Thoracic aorta endothelial cell (primary cell): ENCODE measurements around the gene IFNL1. TPM values are rescaled to one million over a fixed set of nuclear protein-coding genes. Genes with fewer than 3 reads are reported as not detected.

Source experiments
- small RNA-seq: library from RNA; depleted of rRNA; stranded (forward); fragments of <200 nt; gene quantifications from one replicate; pipeline ENCODE3, GENCODE V24; 2012
- total RNA-seq: library from RNA; depleted of rRNA; stranded (reverse); fragments of >200 nt; gene quantifications from 2 replicates; pipeline ENCODE4 v1.2.3, GENCODE V29; 2012

The IFNL1 gene
- not detected in 2 replicates for total RNA-seq

DNA sequence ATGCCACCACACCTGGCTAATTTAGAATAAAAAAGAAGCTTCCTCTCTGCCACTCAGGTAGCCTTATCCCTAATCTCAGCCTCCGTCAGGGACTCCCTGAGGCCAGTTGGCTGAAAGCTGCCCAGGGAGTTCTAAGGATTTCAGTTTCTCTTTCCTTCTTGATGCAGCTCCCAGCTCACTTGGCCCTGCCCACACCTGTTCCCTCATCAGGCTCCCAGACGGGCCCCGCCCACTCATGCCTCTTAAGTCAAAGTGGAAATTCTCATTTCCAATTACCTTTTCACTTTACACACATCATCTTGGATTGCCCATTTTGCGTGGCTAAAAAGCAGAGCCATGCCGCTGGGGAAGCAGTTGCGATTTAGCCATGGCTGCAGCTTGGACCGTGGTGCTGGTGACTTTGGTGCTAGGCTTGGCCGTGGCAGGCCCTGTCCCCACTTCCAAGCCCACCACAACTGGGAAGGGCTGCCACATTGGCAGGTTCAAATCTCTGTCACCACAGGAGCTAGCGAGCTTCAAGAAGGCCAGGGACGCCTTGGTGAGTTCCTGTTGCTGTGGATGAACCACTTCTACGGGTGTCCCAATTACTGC, at the start of gene IFNL1:
TSS of gene IFNL1 (plus strand) at position 353 of the 591 bp plus-strand sequence. CDS start at position 368, 15 bp downstream.

DNA sequence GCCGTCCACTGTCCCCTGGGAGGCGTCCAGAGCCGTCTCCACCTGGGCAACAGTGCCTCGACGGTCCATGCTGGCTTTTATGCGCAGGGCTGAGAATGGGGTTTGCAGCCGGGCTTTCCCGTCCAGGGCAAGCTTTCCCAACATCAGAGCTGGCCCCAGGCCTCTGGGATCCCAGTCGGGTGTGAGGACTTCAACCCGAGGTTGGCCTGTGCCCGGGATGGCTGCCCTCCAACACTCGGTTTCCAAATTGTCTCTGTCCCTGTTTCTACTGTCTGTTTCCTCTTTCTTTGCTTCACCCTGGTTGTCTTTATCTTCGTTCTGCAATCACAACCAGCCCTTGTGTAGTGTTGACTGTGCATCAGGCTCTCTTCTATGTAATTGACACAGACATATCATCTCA, 47.4 kb upstream of the IFNL1 start, which contains the start of gene IFNL4:
TSS of gene IFNL4 (minus strand) at position 51 of the 400 bp plus-strand sequence.

DNA sequence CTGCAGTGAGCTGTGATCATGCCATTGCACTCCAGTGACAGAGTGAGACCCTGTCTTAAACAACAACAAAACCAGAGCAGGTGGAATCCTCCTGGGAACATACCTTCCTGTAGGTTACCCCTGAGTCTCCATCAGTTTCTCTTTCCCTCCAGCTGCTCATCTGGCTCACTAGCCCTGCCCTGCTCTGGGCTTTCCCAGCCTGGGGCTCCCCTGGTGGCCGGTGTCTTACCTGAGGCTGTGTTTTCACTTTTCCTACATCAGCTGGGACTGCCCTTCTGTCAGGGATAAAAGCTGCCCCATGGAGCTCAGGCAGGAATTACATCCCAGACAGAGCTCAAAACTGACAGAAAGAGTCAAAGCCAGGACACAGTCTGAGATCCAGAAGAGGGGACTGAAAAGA, 28.1 kb upstream of the IFNL1 start, which contains the start of gene IFNL2:
TSS of gene IFNL2 (plus strand) at position 312 of the 400 bp plus-strand sequence. CDS start 173 bp downstream, outside the sequence.

DNA sequence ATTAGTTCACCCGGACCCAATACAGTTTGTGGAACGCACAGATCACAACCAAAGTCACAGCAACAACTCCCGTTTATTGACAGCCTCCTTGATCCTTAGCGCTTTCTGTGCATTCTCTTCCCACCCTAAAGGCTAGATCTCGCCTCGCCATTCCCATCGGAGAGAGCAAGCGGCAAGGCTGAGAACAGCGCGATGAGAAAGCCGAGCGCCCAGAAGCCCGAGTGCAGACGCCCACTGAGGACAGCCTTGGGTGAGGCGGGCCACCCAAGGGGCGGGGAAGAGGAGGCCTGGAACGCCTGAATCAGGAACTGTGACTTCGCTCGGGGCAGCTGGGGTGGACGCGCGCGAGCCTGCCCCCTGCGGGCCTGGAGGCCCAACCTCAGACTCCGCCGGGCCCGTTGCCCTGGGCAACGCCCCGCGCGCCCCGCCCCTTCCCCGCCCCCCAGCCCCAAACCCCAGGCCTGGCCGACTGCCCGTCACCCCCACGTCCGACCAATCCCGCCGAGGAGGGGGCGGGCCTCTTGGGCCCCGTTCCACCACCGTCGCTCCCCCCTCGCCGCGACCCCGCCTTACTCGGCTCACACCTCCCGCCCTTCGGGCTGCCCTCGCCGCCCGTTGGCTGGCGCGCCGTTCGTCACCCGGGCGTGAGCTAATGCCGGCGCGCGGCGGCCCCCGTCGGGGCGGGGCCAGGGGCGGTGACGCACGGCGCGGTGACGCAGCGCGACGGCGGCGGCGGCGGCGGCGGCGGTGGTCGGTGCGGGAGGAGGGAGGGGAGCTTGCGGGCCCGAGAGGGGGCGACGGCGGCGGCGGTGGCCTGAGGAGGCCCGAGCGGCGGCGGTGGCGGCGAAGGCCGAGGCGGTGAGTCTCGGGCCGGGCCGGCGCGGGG, 45.8 kb downstream of the IFNL1 start, which contains the start of gene SAMD4B:
TSS of gene SAMD4B (plus strand) at position 703 of the 886 bp plus-strand sequence. CDS start 14,473 bp downstream, outside the sequence.

Small RNAs within 50 kb of the gene (small RNA-seq; reads per million reads assigned to genes)
- not detected for gene AC011445.2

Other genes starting within 250 kb of the IFNL1 start
- gene ACP7, start 212.0 kb upstream of the IFNL1 start, total RNA-seq: 0.07 and 0.27 TPM in 2 replicates
- gene PAK4, start 170.6 kb upstream of the IFNL1 start, total RNA-seq: 13.7 and 19.0 TPM in 2 replicates
- gene NCCRP1, start 99.4 kb upstream of the IFNL1 start, total RNA-seq: not detected in 2 replicates
- not detected in 2 replicates for gene SYCN, start 92.1 kb upstream of the IFNL1 start, total RNA-seq
- gene IFNL3, start 51.4 kb upstream of the IFNL1 start, total RNA-seq: not detected in 2 replicates
- not detected in 2 replicates for gene IFNL4, start 47.6 kb upstream of the IFNL1 start, total RNA-seq
- gene IFNL2, start 28.0 kb upstream of the IFNL1 start, total RNA-seq: not detected in 2 replicates
- 0.27 and 0.43 TPM in 2 replicates for gene LRFN1, start 24.5 kb downstream of the IFNL1 start, total RNA-seq
- gene GMFG, start 39.6 kb downstream of the IFNL1 start, total RNA-seq: 23.1 and 41.3 TPM in 2 replicates
- 36.8 and 59.8 TPM in 2 replicates for gene SAMD4B, start 46.0 kb downstream of the IFNL1 start, total RNA-seq
- 28.9 and 33.6 TPM in 2 replicates for gene PAF1, start 94.7 kb downstream of the IFNL1 start, total RNA-seq
- 17.4 and 19.6 TPM in 2 replicates for gene MED29, start 95.0 kb downstream of the IFNL1 start, total RNA-seq
- gene ZFP36, start 110.4 kb downstream of the IFNL1 start, total RNA-seq: 2.5 and 3.2 TPM in 2 replicates
- 20.9 and 27.1 TPM in 2 replicates for gene PLEKHG2, start 116.3 kb downstream of the IFNL1 start, total RNA-seq
- gene RPS16, start 139.5 kb downstream of the IFNL1 start, total RNA-seq: 132 and 183 TPM in 2 replicates
- 91.4 and 117 TPM in 2 replicates for gene SUPT5H, start 149.2 kb downstream of the IFNL1 start, total RNA-seq
- gene TIMM50, start 184.4 kb downstream of the IFNL1 start, total RNA-seq: 69.2 and 79.4 TPM in 2 replicates
- gene DLL3, start 202.5 kb downstream of the IFNL1 start, total RNA-seq: 0.43 and 0.66 TPM in 2 replicates
- not detected in 2 replicates for gene SELENOV, start 218.7 kb downstream of the IFNL1 start, total RNA-seq
- 3.2 and 4.4 TPM in 2 replicates for gene EID2B, start 236.4 kb downstream of the IFNL1 start, total RNA-seq
- 10.8 and 13.1 TPM in 2 replicates for gene EID2, start 243.8 kb downstream of the IFNL1 start, total RNA-seq